Sigmoid colon (tissue), 7 donors: Measurements from ENCODE around the gene PAK3. TPM values are rescaled to one million over a fixed set of nuclear protein-coding genes. Genes with fewer than 3 reads are reported as not detected.

Experiments used
- DNase-seq: peaks from one replicate; pipeline ENCODE4 v3.0.0-alpha.2; 2019
- H3K27ac ChIP-seq, 4 donors: fragments of 200-600 bp; sonication (generic); one replicate each; pipeline ENCODE4 v1.5.1; 2016 to 2019; ENCODE audit warnings: mild to moderate bottlenecking in 1 of 4
- H3K27me3 ChIP-seq, 3 donors: fragments of 200-600 bp; sonication (generic); one replicate each; pipeline ENCODE4 v1.5.1; 2019; ENCODE audit warnings: mild to moderate bottlenecking in 1 of 3
- H3K36me3 ChIP-seq, 4 donors: fragments of 200-600 bp; sonication (generic); one replicate each; pipeline ENCODE4 v1.5.1; 2016 to 2019
- H3K4me1 ChIP-seq, 4 donors: fragments of 200-600 bp; sonication (generic); one replicate each; pipeline ENCODE4 v1.5.1; 2017 to 2019
- H3K4me3 ChIP-seq, 4 donors: fragments of 200-600 bp; sonication (generic); one replicate each; pipeline ENCODE4 v1.5.1; 2017 to 2019; ENCODE audit warnings: mild to moderate bottlenecking in 2 of 4, moderate library complexity in 1 of 4
- H3K9me3 ChIP-seq, 4 donors: fragments of 200-600 bp in 3 of 4; sonication (generic) in 3 of 4; one replicate each; pipeline versions ENCODE4 v1.5.1 to v1.6.1; 2013 to 2019
- CTCF ChIP-seq, 4 experiments: fragments of 450-650 bp in 3 of 4; fragments of 200-600 bp in 1 of 4; IDR thresholded peaks; one replicate each; pipeline ENCODE4 v1.5.1; 2016 to 2019; ENCODE audit warnings: antibody characterized with exemption in 4 of 4, mild to moderate bottlenecking in 3 of 4, moderate library complexity in 2 of 4
- EP300 ChIP-seq, 4 donors: sonication (generic); formaldehyde crosslinking; IDR thresholded peaks; one replicate each; pipeline ENCODE4 v1.6.1; 2017; ENCODE audit warnings: antibody characterized with exemption in 4 of 4
- POLR2A ChIP-seq, 2 donors: fragments of 450-650 bp; IDR thresholded peaks; one replicate each; pipeline ENCODE4 v1.6.1; 2016; ENCODE audit warnings: antibody characterized with exemption in 2 of 2, mild to moderate bottlenecking in 2 of 2, moderate library complexity in 2 of 2
- POLR2AphosphoS5 ChIP-seq, 4 donors: sonication (generic); formaldehyde crosslinking; IDR thresholded peaks; one replicate each; pipeline ENCODE4 v1.6.1; 2017; ENCODE audit warnings: antibody characterized with exemption in 4 of 4
- WGBS, 2 donors: extraction: QIAGEN DNeasy Blood & Tissue Kit; methylation state at CpG; one replicate each; pipeline ENCODE4 v1.1.7; 2013; 5-methylcytosine and 5-hydroxymethylcytosine counted together
- intact Hi-C: fragments of 100-400 bp; cut with DNase I; formaldehyde crosslinking; loops from one replicate; pipeline ENCODE4 v1.15.1; 2023
- polyA plus RNA-seq, 3 donors: library from polyadenylated mRNA; stranded (reverse); fragments of 200-250 nt; gene quantifications; one replicate each; pipeline ENCODE4 v1.2.3, GENCODE V29; 2013
- total RNA-seq, 4 donors: library from RNA; depleted of rRNA; stranded (reverse); fragments of >200 nt; gene quantifications; one replicate each; pipeline ENCODE4 v1.1.0, GENCODE V29; 2016
- donor health status: healthy with polysubstance abuse.
- donor health status: Bipolar disorder and iron deficiency.
- donor health status: healthy.

The PAK3 gene
- total and polyA plus RNA-seq, 7 donors, result under 0.01 to 1.5 (median 1.2) TPM; not detected in 1

GRCh38 chrX:111170017-111170416 is 74.0 kb downstream of the PAK3 start:
- Histone ChIP-seq H3K4me1 (no peaks in the 10 kb centered on the region), H3K27ac (no peak overlapping the region), H3K36me3 (no peaks in the 10 kb centered on the region), H3K4me3 (no peak overlapping the region), H3K27me3 (no peaks in the 10 kb centered on the region), H3K9me3 (no peaks in the 10 kb centered on the region)
- no peak for DNase-seq
- 32 to 39% methylated on average over 1 of the region's 1 CpG for WGBS, 2 donors
- TF ChIP-seq POLR2A (IDR thresholded peaks at IDR 0.05) (no peak), CTCF (IDR thresholded peaks at IDR 0.05) (no peak), POLR2AphosphoS5 (IDR thresholded peaks at IDR 0.05) (no peak), EP300 (IDR thresholded peaks at IDR 0.05) (no peak)
- intact Hi-C loops, result no loop called here

- intact Hi-C loops, result no loop called here
- Histone ChIP-seq H3K27me3 (peaks cover 0 to 4% (median 0%) of the 10 kb centered on the region in 3 donors), H3K36me3 (no peaks in the 10 kb centered on the region), H3K4me3 (no peak overlapping the region), H3K4me1 (no peaks in the 10 kb centered on the region), H3K9me3 (no peaks in the 10 kb centered on the region), H3K27ac (no peak overlapping the region)
- 13 to 46% methylated on average over 2 of the region's 2 CpGs for WGBS, 2 donors
- TF ChIP-seq POLR2A (IDR thresholded peaks at IDR 0.05) (no peak), POLR2AphosphoS5 (IDR thresholded peaks at IDR 0.05) (no peak), CTCF (IDR thresholded peaks at IDR 0.05) (no peak), EP300 (IDR thresholded peaks at IDR 0.05) (no peak)
- no peak for DNase-seq
These were observed 84.8 kb downstream of the PAK3 start for GRCh38 chrX:111180750-111181240.

- intact Hi-C loops, result no loop called here
- Histone ChIP-seq H3K27me3 (peaks cover 0 to 4% (median 0%) of the 10 kb centered on the region in 3 donors), H3K9me3 (no peaks in the 10 kb centered on the region), H3K36me3 (no peaks in the 10 kb centered on the region), H3K4me1 (no peaks in the 10 kb centered on the region), H3K27ac (no peak overlapping the region), H3K4me3 (no peak overlapping the region)
- TF ChIP-seq CTCF (IDR thresholded peaks at IDR 0.05) (no peak), EP300 (IDR thresholded peaks at IDR 0.05) (no peak), POLR2AphosphoS5 (IDR thresholded peaks at IDR 0.05) (no peak), POLR2A (IDR thresholded peaks at IDR 0.05) (no peak)
- DNase-seq, result no peak
- WGBS, 2 donors, result 55 to 62% methylated on average over 3 of the region's 3 CpGs
These were observed 86.0 kb downstream of the PAK3 start for GRCh38 chrX:111181951-111182350.

- H3K4me3 ChIP-seq, result no peak overlapping the region
- H3K4me1 ChIP-seq, result no peaks in the 10 kb centered on the region
- TF ChIP-seq POLR2AphosphoS5 (IDR thresholded peaks at IDR 0.05) (no peak), POLR2A (IDR thresholded peaks at IDR 0.05) (no peak), CTCF (IDR thresholded peaks at IDR 0.05) (no peak), EP300 (IDR thresholded peaks at IDR 0.05) (no peak)
- no peaks in the 10 kb centered on the region for H3K9me3 ChIP-seq
- peaks cover 0 to 4% (median 0%) of the 10 kb centered on the region in 3 donors for H3K27me3 ChIP-seq
- intact Hi-C loops, result no loop called here
- H3K36me3 ChIP-seq, result no peaks in the 10 kb centered on the region
- no peak for DNase-seq
- H3K27ac ChIP-seq, result no peak overlapping the region
These were observed 87.0 kb downstream of the PAK3 start for GRCh38 chrX:111182997-111183396.

- no peak for DNase-seq
- intact Hi-C loops, result no loop called here
- WGBS, 2 donors, result 89 to 92% methylated on average over 2 of the region's 2 CpGs
These were observed 95.6 kb downstream of the PAK3 start for GRCh38 chrX:111191598-111191997.

More at GRCh38 chrX:111191598-111191997, 95.6 kb downstream of the PAK3 start:
- no peak overlapping the region for H3K27ac ChIP-seq
- H3K36me3 ChIP-seq, result no peaks in the 10 kb centered on the region
- H3K4me1 ChIP-seq, result no peaks in the 10 kb centered on the region
- no peaks in the 10 kb centered on the region for H3K27me3 ChIP-seq
- no peaks in the 10 kb centered on the region for H3K9me3 ChIP-seq
- no peak overlapping the region for H3K4me3 ChIP-seq
- no peak for TF ChIP-seq POLR2A (IDR thresholded peaks at IDR 0.05)
